GM23338 (cell line): Measurements from ENCODE around the gene CBS. TPM values are rescaled to one million over a fixed set of nuclear protein-coding genes. Genes with fewer than 3 reads are reported as not detected.

Experiments
- ATAC-seq: fragments of 200-7000 bp; cut with Tn5 transposase; 3 replicates; pipeline ENCODE4 v1.9.1; 2020
- DNase-seq: peaks from one replicate; pipeline ENCODE4 v3.0.0-alpha.2; 2015; ENCODE audit warnings: low spot score
- H2AFZ ChIP-seq: fragments of 200-600 bp; sonication (generic); 2 replicates; pipeline ENCODE4 v1.8.0; 2016; ENCODE audit warnings: antibody characterized with exemption, mild to moderate bottlenecking, moderate library complexity
- H3F3A ChIP-seq: fragments of 200-600 bp; sonication (generic); replicated peaks from 2 replicates; pipeline ENCODE4 v1.8.0; 2017; ENCODE audit warnings: antibody characterized with exemption, mixed run types, low read depth
- H3K27ac ChIP-seq: fragments of 200-600 bp; sonication (generic); 2 replicates; pipeline ENCODE4 v1.6.1; 2016; ENCODE audit warnings: low read depth
- H3K27me3 ChIP-seq: fragments of 200-600 bp; sonication (generic); 2 replicates; pipeline ENCODE4 v1.8.0; 2016; ENCODE audit warnings: mild to moderate bottlenecking, mixed run types, moderate library complexity; ENCODE audit not compliant: insufficient read depth
- H3K36me3 ChIP-seq: fragments of 200-600 bp; sonication (generic); 2 replicates; pipeline ENCODE4 v1.8.0; 2016; ENCODE audit warnings: mild to moderate bottlenecking; ENCODE audit not compliant: insufficient read depth
- H3K4me1 ChIP-seq: fragments of 200-600 bp; sonication (generic); 2 replicates; pipeline ENCODE4 v1.8.0; 2016; ENCODE audit warnings: mild to moderate bottlenecking, moderate library complexity; ENCODE audit not compliant: insufficient read depth
- H3K4me2 ChIP-seq: fragments of 200-600 bp; sonication (generic); 2 replicates; pipeline ENCODE4 v1.7.1; 2017; ENCODE audit warnings: mixed run types
- H3K4me3 ChIP-seq: fragments of 200-600 bp; sonication (generic); 2 replicates; pipeline ENCODE4 v1.6.1; 2016; ENCODE audit warnings: mixed run types
- H3K79me2 ChIP-seq: fragments of 200-600 bp; sonication (generic); replicated peaks from 2 replicates; pipeline ENCODE4 v1.8.0; 2017; ENCODE audit warnings: mild to moderate bottlenecking; ENCODE audit not compliant: insufficient read depth
- H3K9me2 ChIP-seq: fragments of 200-600 bp; sonication (generic); 2 replicates; pipeline ENCODE4 v1.8.0; 2017; ENCODE audit not compliant: insufficient read depth
- H4K20me1 ChIP-seq: fragments of 200-600 bp; sonication (generic); replicated peaks from 2 replicates; pipeline ENCODE4 v1.8.0; 2017; ENCODE audit warnings: mild to moderate bottlenecking; ENCODE audit not compliant: insufficient read depth
- H3K27ac Mint-ChIP-seq: 2 replicates; pipeline ENCODE4 v1.8.0; 2020; ENCODE audit warnings: inconsistent platforms, mild to moderate bottlenecking, moderate library complexity, mixed read lengths
- H3K27me3 Mint-ChIP-seq: 3 replicates; pipeline ENCODE4 v1.8.0; 2022; ENCODE audit warnings: low read depth, mild to moderate bottlenecking, moderate library complexity, mixed read lengths, inconsistent platforms; ENCODE audit not compliant: insufficient read depth, poor library complexity
- H3K36me3 Mint-ChIP-seq: 3 replicates; pipeline ENCODE4 v1.8.0; 2021; ENCODE audit warnings: low read depth, mild to moderate bottlenecking, inconsistent platforms, moderate library complexity, mixed read lengths
- H3K4me1 Mint-ChIP-seq: 3 replicates; pipeline ENCODE4 v1.8.0; 2020; ENCODE audit warnings: mild to moderate bottlenecking, inconsistent platforms, mixed read lengths
- H3K4me3 Mint-ChIP-seq: 3 replicates; pipeline ENCODE4 v1.8.0; 2021; ENCODE audit warnings: moderate library complexity, mild to moderate bottlenecking, inconsistent platforms, mixed read lengths
- H3K9me3 Mint-ChIP-seq: 3 replicates; pipeline ENCODE4 v1.8.0; 2020; ENCODE audit warnings: moderate library complexity, mild to moderate bottlenecking, inconsistent platforms, mixed read lengths
- CREB1 ChIP-seq: fragments of 250-450 bp; sonication (Bioruptor Pico); IDR thresholded peaks from 2 replicates; pipeline ENCODE4 v1.5.0; 2020; ENCODE audit warnings: low read depth, mild to moderate bottlenecking, moderate library complexity
- CTCF ChIP-seq, 2 experiments: fragments of 200-600 bp in 1 of 2; sonication (generic) in 1 of 2; conservative IDR thresholded peaks; 2 replicates each; pipeline versions ENCODE4 v1.5.1 to v1.6.1; 2016 to 2017; ENCODE audit warnings: antibody characterized with exemption in 2 of 2, low read depth in 2 of 2, mild to moderate bottlenecking in 2 of 2, moderate library complexity in 1 of 2
- EZH2 ChIP-seq: fragments of 200-600 bp; sonication (generic); IDR thresholded peaks from one replicate; pipeline ENCODE4 v1.8.0; 2017; ENCODE audit warnings: antibody characterized with exemption, mild to moderate bottlenecking, low read depth; ENCODE audit not compliant: unreplicated experiment
- EZH2phosphoT487 ChIP-seq: fragments of 200-600 bp; sonication (generic); IDR thresholded peaks from one replicate; pipeline ENCODE4 v1.8.1; 2018; ENCODE audit warnings: antibody characterized with exemption; ENCODE audit not compliant: unreplicated experiment
- JUNB ChIP-seq: IDR thresholded peaks from one replicate; pipeline ENCODE4 v1.6.1; 2016; ENCODE audit warnings: antibody characterized with exemption; ENCODE audit not compliant: unreplicated experiment
- POLR2AphosphoS5 ChIP-seq: IDR thresholded peaks from 2 replicates; pipeline ENCODE4 v1.6.1; 2016; ENCODE audit warnings: antibody characterized with exemption, low read depth
- REST ChIP-seq: IDR thresholded peaks from one replicate; pipeline ENCODE4 v1.6.1; 2018; ENCODE audit warnings: antibody characterized with exemption; ENCODE audit not compliant: unreplicated experiment
- ZNF114 ChIP-seq: fragments of 250-450 bp; sonication (Bioruptor Pico); IDR thresholded peaks from 2 replicates; pipeline ENCODE4 v1.5.0; 2020; ENCODE audit warnings: mild to moderate bottlenecking, moderate library complexity
- ZNF331 ChIP-seq: fragments of 250-450 bp; sonication (Bioruptor Pico); IDR thresholded peaks from 2 replicates; pipeline ENCODE4 v1.5.0; 2020; ENCODE audit warnings: low read depth, mild to moderate bottlenecking, moderate library complexity
- polyA plus RNA-seq: library from polyadenylated mRNA; unstranded; fragments of >200 nt; fragmentation: Nextera tagmentation; extraction: Ambion mirVana; gene quantifications from 2 replicates; pipeline ENCODE4 v1.2.1, GENCODE V29; 2016
- total RNA-seq: library from RNA; depleted of rRNA; stranded (reverse); fragments of >200 nt; shearing (Covaris generic); gene quantifications from 2 replicates; pipeline ENCODE4 v1.2.3, GENCODE V29; 2014

CBS gene
- total and polyA plus RNA-seq, 2 experiments from 2014 or later = 421 to 861 TPM

GRCh38 chr21:43029785-43030184 lies 45.9 kb downstream of the CBS start (continued):
- TF ChIP-seq REST (no peak), EZH2 (no peak), ZNF114 (CRISPR knock-in tag) (no peak), POLR2AphosphoS5 (no peak), JUNB (no peak), CTCF (conservative IDR thresholded peaks at IDR 0.05; ENCODE audit: low read depth in 2 of 2) (no peak)

- Histone ChIP-seq H2AFZ (no peak overlapping the region), H3K4me1 (no peaks in the 10 kb centered on the region), H3K4me2 (no peak overlapping the region), H3K27me3 (no peaks in the 10 kb centered on the region), H3F3A (peaks cover 16% of the 10 kb centered on the region; the same call in 1 of the 2 replicates), H3K9me2 (no peaks in the 10 kb centered on the region), H3K36me3 (peaks cover 21% of the 10 kb centered on the region), H3K79me2 (no peaks in the 10 kb centered on the region), H3K27ac (peak overlapping the region; percentile 77), H3K4me3 (no peak overlapping the region), H4K20me1 (no peaks in the 10 kb centered on the region)
- peaks cover 68% of the 10 kb centered on the region for H3K36me3 Mint-ChIP-seq
- H3K4me3 Mint-ChIP-seq = no peak overlapping the region
- no peaks in the 10 kb centered on the region for H3K9me3 Mint-ChIP-seq
- DNase-seq (no peak), ATAC-seq (no peak)
- peak overlapping the region; percentile 11; the same call in 1 of the 2 replicates for H3K27ac Mint-ChIP-seq
- peaks cover 5% of the 10 kb centered on the region for H3K4me1 Mint-ChIP-seq
- H3K27me3 Mint-ChIP-seq = peaks cover 7% of the 10 kb centered on the region
- TF ChIP-seq EZH2 (no peak), REST (no peak), EZH2phosphoT487 (no peak), ZNF114 (CRISPR knock-in tag) (no peak), JUNB (no peak), ZNF331 (no peak), CREB1 (CRISPR knock-in tag) (no peak)
Measured at GRCh38 chr21:43027846-43028731, 47.5 kb downstream of the CBS start.
